ENCODE data around the gene PLCG1.

PLCG1 gene

DNA sequence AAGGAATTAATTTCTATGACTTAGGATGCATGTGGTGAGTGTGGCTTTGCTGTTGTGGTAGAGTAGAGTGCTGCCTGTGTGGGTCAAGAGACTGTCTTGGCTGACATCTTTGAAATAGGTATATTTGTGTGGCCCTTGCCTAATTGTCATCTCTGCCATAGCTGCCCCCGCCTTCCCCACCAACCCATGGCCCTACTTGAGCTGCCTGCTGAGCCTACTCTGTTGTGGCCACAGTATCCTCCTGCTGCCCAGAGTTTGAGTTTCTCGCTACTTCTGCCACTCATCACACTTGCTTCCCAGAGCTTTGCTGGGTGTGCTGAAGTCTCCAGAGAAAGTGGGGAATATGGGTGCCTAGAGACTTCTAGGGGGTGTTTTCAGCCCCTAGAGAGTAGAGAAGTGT lies 8.0 kb downstream of the PLCG1 start:
- DNase-seq: no peak

DNA sequence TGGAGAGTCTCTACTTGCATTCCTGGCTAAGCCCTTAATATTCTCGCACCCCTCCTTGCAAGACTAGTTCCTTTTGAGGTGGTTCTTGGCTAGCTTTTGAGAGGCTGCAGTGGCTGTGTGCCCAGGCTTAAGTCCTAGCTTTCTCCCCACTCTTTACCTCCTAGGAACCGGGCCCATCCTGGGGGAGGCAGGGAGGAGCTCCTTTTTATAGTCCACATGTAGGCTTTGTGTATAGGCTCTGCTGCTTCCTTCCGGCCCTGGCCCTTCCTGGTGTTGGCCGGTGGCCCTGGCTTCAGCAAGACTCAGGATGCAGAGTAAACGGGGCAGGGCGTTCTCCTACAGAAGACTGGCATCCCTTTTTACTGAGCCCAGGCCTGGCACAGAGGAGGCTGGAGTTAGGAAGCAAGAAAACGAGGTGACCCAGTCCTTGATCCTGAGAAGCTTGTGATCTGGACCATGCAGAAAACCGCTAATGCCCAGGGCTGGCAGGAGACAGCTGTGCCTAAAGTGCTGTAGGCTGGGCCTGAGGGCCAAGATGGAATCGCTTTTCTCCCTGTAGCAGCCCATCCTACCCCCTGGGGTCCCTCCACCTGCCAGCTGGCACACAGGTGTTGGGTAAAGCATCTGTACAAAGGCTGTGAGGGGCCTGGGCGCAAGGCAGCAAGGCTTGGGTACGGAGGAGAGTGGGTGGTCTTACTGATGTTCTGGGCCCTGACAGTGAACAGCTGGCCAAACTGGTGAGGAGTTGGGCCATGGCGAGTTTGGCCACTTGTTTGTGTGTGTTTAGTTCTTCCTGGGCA lies 8.7 kb downstream of the PLCG1 start:
- peak; percentile 9 for DNase-seq

DNA sequence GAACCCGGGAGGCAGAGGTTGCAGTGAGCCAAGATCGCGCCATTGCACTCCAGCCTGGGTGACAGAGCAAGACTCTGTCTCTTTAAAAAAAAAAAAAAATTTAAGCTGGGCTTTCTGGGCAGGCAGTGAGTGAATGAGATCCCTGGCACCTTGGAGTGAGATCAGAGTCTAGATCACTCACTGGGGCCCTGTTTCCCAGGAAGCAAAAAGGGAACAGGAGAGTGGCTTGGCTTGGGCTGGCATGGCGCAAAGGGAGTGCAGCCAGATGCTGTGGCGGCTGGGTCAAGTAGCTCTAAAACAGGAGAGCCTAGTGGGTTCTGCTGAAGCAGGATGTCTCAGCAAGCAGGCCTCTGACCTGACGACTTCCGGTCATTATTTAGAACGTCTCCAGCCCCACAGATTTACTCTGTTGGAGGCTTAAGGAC lies 10.4 kb downstream of the PLCG1 start:
- no peak for DNase-seq

DNA sequence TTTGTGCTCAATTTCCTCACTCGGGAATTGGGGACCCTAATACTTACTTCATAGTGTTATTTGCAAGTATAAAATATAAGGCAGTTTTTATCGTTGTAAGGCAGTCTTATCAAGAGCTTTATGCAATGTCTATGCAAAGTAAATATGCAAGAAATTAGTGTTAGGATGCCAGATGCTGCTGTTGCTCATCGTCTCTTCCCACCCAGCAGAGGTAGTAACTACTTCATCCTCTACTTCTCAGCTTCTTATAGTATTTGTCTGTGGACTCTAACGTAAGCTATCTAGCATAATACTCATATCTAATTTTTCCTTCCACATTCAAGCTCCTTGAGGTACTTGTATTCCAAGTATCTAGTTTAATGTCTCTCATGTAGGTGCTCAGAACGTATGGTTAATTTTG lies 11.6 kb downstream of the PLCG1 start:
- no peak for DNase-seq

DNA sequence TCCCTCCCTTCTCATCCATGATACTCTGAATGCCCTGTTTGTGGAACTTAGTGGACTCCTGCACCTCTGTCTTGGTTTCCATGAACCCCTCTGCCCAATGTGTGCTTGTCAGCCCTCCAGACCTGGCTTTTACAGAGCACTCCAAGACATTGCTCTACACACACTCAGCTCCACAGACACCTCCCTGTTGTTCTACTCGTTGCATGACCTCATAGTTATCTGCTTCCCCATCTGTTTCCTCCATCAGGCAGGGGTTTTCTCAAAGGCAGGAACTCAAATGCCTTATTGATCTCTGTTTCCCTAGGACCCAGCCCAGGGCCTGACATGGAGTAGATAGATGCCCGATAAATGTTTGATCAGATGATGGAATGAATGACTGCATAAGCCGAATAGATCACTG lies 13.3 kb downstream of the PLCG1 start:
- DNase-seq: peak; percentile 32

DNA sequence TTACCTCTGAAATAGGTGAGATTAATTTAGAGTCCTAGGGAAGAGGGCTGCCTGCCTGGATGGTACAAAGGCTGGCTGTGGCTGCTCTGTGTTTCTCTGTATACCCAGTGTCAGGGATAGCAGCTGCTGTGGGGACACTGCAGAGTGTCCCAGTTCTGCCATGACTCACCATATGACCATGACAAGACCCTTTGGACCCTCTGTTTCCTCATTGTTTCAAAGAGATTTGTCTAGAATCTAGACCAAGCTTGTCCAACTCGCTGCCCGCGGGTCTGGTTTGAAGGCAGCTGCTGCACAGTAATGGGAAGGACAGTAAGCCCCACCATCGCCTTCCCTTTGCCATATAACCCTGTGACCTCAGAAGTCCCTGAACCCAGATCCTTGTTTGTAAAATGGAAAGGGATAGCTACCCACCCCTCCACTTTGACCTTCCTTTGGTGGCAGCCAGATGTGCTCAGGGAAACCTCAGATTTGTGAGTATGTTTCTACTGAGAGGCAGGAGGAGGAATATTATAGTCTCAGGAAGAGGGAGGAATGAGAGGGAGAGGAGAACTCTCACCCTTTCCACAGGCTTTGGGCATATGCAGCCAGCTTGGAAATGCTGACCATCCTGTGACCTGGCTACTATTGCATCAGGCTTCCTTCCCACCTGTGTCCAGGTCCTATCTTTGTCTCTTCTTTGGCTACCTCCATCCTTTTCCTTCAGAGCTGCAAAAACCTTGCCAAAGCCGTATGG lies 14.0 kb downstream of the PLCG1 start:
- no peak for DNase-seq

DNA sequence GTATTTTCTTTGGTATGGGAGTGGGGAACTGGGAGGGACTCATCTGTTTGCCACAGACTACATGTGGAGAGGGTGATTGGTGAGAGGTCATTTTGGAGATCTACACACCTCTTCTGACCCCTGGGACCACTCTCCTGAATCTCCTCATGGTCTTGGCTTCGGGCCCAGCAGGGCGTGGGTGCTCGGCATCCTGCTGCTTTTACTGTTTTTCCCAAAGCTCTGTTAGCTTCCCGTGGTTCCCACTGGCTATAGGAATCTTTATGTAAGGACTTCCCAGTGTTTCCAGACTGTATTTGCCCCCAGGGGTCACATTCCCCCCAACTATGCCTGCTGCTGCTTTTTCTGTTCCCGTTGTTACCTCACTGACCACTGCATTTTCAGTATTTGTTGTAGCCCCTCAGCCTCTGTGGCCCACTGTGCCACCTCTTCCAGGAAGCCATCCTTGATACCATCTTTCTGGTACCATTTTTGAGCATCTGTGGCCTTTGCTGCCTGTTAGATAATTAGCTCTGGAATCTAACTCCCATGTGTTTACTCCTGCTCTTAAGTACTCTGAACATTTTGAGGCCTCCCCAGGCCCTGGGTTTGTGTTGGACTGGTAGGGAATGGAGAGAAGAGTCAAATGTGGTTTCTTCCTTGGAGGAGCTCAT lies 14.9 kb downstream of the PLCG1 start:
- DNase-seq: no peak

DNA sequence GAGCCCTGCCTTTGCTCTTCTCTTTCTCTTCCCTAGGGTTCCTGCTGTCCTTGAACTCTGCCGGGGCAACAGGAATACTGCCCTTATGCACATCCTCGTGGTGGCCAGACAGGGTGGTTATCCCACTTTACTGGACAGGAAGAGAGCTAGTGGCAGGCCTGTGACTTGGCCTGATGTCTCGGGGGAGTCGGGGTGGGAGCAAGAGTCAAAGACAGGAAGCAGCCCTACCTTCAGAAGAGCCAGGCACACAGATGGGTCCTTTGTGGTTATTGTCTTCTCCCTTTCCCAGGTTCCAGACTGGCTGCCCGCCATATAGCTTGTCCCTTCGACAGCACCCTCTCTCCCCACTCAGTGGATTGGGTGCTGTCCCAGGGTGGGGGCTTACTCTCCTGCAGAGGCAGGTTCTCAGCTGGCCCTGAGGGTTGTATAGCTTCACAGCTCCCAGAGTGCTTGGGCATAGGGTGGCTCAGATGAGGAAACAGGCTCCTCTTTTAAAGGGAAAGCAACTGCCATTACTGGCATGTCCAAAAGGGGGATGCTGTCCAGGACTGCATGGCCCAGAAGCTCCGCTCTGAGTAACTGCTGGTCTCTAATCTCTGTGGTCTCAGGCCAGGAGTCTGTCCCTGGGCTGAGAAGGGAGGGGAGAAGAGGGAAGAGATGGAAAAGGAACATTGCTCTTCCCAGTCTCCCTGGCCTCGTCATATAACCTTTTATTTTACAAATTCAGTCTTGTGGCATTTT lies 17.3 kb downstream of the PLCG1 start:
- DNase-seq: no peak

DNA sequence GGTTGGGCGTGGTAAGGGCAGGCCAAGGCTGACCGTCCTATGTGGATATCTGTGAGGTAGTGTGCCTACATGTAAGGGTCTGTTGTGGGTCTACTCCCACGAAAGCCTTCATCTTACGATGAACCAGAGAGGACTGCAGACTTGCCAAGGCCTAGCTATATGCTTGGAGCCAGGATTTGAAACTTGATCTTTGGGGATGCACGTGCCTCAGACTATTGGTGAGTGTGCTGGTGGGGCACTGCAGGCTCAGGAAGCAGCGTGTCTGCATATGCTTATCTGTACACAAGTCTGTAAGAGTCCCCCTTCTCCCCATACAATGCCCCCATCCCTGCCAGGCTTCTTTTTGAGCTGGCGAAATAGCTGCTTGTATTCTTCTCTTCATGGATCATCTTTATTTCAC lies 17.9 kb downstream of the PLCG1 start:
- no peak for DNase-seq

DNA sequence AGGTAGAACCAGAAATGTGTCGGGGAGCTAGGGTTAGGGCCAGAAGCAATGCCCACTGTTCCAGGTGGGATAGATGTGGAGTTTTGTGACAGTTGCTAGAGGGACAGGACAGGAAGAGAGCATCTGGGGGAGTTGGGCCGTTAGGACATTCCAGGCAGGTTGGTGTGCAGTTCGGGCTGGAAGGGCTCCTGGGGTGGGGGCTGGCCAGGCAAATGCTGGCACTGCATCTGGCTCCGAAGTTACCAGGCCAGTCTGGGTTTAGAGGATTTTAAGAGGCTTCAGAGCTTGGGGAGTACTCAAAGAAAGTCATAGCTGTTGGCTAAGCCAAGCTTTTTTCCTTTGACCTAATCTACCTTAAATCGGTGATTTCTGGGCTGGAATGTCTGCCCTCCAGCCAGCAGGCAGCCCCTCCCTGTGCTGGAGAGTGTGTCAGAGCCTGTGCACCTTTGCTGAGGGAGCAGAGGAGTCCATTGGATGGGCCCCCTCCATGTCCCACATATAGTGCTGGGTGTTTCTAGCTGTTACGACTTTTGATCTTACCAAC lies 20.8 kb downstream of the PLCG1 start:
- DNase-seq: no peak

DNA sequence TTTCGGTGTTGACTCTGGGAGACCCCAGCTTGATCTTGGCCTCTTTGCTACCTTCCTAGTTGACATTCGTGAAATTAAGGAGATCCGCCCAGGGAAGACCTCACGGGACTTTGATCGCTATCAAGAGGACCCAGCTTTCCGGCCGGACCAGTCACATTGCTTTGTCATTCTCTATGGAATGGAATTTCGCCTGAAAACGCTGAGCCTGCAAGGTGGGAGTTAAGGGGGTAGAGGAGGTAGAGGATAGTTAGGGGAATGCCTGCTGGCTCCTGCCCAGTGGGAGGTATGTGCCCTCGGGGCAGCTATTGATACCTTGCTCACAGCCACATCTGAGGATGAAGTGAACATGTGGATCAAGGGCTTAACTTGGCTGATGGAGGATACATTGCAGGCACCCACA lies 22.2 kb downstream of the PLCG1 start:
- DNase-seq: no peak

DNA sequence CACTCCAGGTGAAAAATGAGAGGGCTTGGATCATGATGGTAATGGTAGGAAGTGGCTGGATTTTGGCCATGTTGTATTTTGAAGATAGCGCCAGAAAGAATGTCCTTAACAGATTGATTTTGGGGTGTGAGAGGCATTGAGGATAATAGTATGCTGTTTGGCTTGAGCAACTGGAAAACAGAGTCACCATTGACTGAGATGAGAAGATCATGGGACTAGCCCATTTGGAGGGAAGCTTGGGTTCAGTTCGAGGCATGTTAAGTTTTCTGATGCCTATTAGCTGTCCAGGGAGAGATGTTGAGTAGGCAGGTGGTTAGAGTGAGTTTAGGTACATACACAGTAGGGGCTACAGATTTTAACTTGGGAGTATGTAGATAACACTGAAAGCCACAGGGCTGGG lies 23.3 kb downstream of the PLCG1 start:
- no peak for DNase-seq

DNA sequence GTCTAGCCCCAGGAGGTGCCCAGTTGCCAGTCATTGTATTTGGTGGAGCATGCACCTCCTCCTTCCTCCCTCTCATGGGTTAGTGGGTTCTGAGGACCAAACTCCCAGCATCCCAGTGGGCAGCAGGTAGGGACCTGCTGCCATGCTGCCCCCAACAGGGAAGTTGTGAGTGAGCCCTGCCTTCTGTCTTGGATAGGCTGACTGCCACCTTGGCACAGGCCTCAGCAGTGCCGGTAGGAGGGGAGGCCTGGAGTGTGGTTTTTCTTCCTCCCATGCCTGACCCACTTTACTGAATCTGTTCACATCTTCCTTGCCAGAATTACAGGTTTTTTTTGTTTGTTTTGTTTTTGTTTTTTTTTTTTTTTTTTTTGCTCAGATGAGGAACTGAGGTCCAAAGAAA lies 24.5 kb downstream of the PLCG1 start:
- no peak for DNase-seq

DNA sequence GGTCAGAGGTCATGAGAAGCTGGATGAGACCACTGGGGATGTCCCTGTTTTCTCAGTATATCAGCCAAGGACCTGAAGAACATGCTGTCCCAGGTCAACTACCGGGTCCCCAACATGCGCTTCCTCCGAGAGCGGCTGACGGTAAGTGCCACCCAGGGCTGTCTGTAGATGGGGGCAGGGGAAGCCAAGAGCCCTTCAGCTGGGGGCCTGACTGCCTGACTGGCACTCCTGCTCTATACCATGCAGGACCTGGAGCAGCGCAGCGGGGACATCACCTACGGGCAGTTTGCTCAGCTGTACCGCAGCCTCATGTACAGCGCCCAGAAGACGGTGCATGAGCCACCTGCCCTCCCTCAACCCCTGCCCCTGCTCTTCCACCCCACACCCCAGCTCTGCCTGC lies 25.1 kb downstream of the PLCG1 start:
- DNase-seq: no peak

DNA sequence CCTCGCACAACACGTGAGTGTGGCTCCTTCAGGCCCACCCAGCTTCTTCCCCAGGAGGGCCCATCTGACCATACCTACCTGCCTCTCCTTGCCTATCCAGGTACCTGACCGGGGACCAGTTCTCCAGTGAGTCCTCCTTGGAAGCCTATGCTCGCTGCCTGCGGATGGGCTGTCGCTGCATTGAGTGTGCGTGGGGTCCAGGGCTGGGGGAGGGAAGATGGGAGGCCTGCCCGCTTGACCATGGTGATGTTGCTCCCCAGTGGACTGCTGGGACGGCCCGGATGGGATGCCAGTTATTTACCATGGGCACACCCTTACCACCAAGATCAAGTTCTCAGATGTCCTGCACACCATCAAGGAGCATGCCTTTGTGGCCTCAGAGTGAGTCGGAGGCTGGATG lies 26.5 kb downstream of the PLCG1 start:
- no peak for DNase-seq

DNA sequence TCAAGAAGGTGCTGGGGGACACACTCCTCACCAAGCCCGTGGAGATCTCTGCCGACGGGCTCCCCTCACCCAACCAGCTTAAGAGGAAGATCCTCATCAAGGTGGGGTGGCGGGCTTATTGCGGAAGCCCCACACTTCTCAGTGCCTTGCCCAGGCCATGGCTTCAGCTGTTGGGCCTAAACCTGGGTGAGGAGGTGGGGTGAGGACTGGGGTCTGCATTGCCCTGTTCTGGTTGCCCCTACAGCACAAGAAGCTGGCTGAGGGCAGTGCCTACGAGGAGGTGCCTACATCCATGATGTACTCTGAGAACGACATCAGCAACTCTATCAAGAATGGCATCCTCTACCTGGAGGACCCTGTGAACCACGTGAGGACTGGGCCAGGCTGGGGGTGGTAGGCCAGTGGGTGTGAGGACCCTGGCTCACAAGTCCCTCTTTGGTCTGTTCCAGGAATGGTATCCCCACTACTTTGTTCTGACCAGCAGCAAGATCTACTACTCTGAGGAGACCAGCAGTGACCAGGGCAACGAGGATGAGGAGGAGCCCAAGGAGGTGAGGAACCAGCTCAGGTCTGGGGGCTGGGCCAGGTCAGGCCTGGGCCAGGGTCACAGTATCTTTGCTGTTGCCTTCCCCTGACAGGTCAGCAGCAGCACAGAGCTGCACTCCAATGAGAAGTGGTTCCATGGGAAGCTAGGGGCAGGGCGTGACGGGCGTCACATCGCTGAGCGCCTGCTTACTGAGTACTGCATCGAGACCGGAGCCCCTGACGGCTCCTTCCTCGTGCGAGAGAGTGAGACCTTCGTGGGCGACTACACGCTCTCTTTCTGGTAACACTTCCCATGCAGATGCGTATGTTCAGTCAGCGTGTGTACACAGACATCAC lies 27.9 kb downstream of the PLCG1 start:
- DNase-seq: no peak

DNA sequence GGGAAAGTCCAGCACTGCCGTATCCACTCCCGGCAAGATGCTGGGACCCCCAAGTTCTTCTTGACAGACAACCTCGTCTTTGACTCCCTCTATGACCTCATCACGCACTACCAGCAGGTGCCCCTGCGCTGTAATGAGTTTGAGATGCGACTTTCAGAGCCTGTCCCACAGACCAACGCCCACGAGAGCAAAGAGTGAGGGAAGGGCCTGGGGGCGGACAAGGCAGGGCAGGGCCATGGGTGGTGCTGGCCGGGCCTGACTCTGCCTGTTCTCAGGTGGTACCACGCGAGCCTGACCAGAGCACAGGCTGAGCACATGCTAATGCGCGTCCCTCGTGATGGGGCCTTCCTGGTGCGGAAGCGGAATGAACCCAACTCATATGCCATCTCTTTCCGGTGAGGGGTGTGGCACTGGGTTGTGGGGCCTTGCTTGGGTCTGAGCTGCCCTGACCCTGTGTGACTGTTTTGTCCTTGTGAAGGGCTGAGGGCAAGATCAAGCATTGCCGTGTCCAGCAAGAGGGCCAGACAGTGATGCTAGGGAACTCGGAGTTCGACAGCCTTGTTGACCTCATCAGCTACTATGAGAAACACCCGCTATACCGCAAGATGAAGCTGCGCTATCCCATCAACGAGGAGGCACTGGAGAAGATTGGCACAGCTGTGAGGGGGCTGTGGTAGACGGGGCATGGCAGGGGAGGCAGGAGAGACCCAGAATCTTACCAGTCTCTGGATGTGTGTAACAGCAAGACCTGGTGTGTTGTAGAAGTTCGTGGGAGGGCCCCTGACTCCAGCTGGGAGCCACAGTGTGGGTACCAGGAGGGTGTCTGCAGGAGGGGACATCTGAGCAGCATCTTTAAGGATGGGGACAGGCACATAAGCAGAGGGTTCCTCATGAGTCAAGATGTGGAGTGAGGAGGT lies 29.1 kb downstream of the PLCG1 start:
- DNase-seq: no peak

DNA sequence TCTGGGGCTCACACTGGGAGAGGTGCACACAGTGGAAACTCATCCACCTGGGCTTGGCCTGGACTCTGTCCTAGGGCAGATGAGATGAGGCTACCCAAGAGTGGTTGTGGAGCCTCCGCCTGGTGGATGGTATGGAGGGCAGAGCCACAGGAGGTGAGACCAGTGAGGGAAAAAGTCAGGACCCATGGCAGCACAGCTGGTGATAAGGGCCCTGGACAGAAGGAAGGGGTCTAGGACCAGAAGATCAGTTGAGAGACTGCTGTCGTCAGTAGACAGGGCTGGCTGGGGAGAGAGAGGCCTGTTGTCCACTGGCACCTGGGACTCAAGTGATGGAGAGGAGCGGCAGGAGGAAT lies 29.8 kb downstream of the PLCG1 start:
- DNase-seq: no peak

DNA sequence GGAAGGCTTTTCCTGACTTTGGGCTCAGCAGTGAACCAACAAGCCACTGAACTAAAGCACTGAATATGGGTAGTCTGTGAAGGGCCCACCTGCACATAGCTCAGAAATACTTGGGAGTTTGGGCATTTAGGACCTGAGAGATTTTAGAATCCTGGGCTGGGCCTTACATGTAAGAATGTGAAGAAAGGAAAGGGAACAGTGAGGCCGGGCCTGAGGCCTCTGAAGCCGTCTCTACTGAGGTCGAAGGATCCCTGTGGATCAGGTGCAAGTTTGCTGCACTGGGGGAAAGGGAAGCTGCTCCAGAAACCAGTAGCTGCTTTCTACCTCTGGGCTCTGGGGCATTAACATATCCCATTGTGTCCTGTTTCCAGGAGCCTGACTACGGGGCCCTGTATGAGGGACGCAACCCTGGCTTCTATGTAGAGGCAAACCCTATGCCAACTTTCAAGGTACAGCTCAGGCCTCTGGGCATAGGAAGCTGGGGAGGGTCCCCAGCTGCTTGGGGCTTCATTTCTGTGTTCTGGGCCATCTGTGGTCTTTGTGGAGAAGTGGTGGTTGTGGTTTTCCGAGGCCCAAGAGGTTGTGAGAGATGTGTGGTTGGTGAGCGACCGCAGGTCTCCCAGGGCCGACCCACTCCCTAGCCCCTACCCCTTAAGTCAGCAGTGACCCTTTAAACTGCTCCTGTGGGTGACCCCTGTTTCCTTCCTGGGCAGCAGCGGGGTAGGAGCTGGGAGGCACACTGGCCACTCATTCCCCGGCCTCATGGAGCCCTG lies 30.3 kb downstream of the PLCG1 start:
- no peak for DNase-seq
